SK-N-SH (cell line): ENCODE data around the gene TTC9C. TPM values are rescaled to one million over a fixed set of nuclear protein-coding genes. Genes with fewer than 3 reads are reported as not detected.

Experiments
- CTCF ChIA-PET: fragments of 300-600, 350-600 bp; formaldehyde crosslinking; extraction: SDS; loops from one replicate; lab custom pipeline; 2021; lab: Yijun Ruan, JAX
- POLR2A ChIA-PET: fragments of 350-600 bp; sonication (Branson Sonifier 250); formaldehyde crosslinking; extraction: SDS; loops from one replicate; lab custom pipeline; 2020; ENCODE audit warnings: antibody characterized with exemption, inconsistent platforms; lab: Yijun Ruan, JAX
- DNase-seq: peaks from one replicate; pipeline ENCODE4 v3.0.0; 2012
- H2AFZ ChIP-seq: fragments of 200-600 bp; sonication (generic); 2 replicates; pipeline ENCODE4 v1.8.1; 2016; ENCODE audit warnings: antibody characterized with exemption, mild to moderate bottlenecking, low read depth
- H3F3A ChIP-seq: fragments of 200-600 bp; sonication (generic); replicated peaks from 2 replicates; pipeline ENCODE3; 2016; ENCODE audit warnings: antibody characterized with exemption, mild to moderate bottlenecking; ENCODE audit not compliant: insufficient read depth
- H3K27ac ChIP-seq, 2 experiments: fragments of 200-500 bp in 1 of 2; fragments of 200-600 bp in 1 of 2; sonication (Bioruptor generic) in 1 of 2; sonication (generic), shearing (Covaris generic) in 1 of 2; 2 replicates each; pipeline versions ENCODE4 v1.5.1 to v1.6.1; 2014 to 2016; ENCODE audit warnings: low read depth in 2 of 2, inconsistent platforms in 1 of 2, low read length in 1 of 2, mild to moderate bottlenecking in 1 of 2, mixed read lengths in 1 of 2
- H3K27me3 ChIP-seq: fragments of 200-600 bp; sonication (generic), shearing (Covaris generic); 2 replicates; pipeline ENCODE4 v1.6.1; 2016; ENCODE audit warnings: mixed run types; ENCODE audit not compliant: insufficient read depth
- H3K36me3 ChIP-seq, 2 experiments: fragments of 200-500 bp in 1 of 2; fragments of 200-600 bp in 1 of 2; sonication (Bioruptor generic) in 1 of 2; sonication (generic) in 1 of 2; replicated peaks in 1 of 2; 2 replicates each; pipeline versions ENCODE3 to v1.5.1; 2014 to 2016; ENCODE audit warnings: low read length in 1 of 2, mild to moderate bottlenecking in 1 of 2; ENCODE audit not compliant: insufficient read depth in 2 of 2, control insufficient read depth in 1 of 2
- H3K4me1 ChIP-seq, 2 experiments: fragments of 200-500 bp in 1 of 2; fragments of 200-600 bp in 1 of 2; sonication (Bioruptor generic) in 1 of 2; sonication (generic), shearing (Covaris generic) in 1 of 2; 2 replicates each; pipeline versions ENCODE4 v1.5.1 to v1.6.1; 2014 to 2016; ENCODE audit warnings: low read depth in 1 of 2, low read length in 1 of 2, mixed run types in 1 of 2; ENCODE audit not compliant: insufficient read depth in 2 of 2, control insufficient read depth in 1 of 2
- H3K4me2 ChIP-seq: fragments of 200-600 bp; sonication (generic), shearing (Covaris generic); 2 replicates; pipeline ENCODE4 v1.6.1; 2017; ENCODE audit warnings: mixed run types
- H3K4me3 ChIP-seq, 2 experiments: fragments of 200-500 bp in 1 of 2; fragments of 200-600 bp in 1 of 2; sonication (Bioruptor generic) in 1 of 2; sonication (generic), shearing (Covaris generic) in 1 of 2; 2 replicates each; pipeline versions ENCODE4 v1.5.1 to v1.8.1; 2014 to 2016; ENCODE audit warnings: low read depth in 2 of 2, inconsistent platforms in 1 of 2, low read length in 1 of 2, mild to moderate bottlenecking in 1 of 2, mixed read lengths in 1 of 2, moderate library complexity in 1 of 2
- H3K79me2 ChIP-seq: fragments of 200-600 bp; sonication (generic); 2 replicates; pipeline ENCODE4 v1.8.1; 2017; ENCODE audit warnings: mild to moderate bottlenecking; ENCODE audit not compliant: insufficient read depth
- H3K9ac ChIP-seq: fragments of 200-600 bp; sonication (generic); 2 replicates; pipeline ENCODE4 v1.6.1; 2017; ENCODE audit warnings: mixed run types
- H3K9me2 ChIP-seq: fragments of 200-600 bp; sonication (generic); 2 replicates; pipeline ENCODE4 v1.6.1; 2017; ENCODE audit warnings: mixed run types
- H3K9me3 ChIP-seq: fragments of 200-600 bp; sonication (generic); 2 replicates; pipeline ENCODE4 v1.6.1; 2017; ENCODE audit warnings: mixed run types, mild to moderate bottlenecking, moderate library complexity
- H4K20me1 ChIP-seq: fragments of 200-600 bp; sonication (generic); 2 replicates; pipeline ENCODE4 v1.6.1; 2017; ENCODE audit warnings: mild to moderate bottlenecking, mixed run types; ENCODE audit not compliant: insufficient read depth
- EP300 ChIP-seq, 2 experiments: IDR thresholded peaks; 2 replicates each; pipeline versions ENCODE4 v1.4.0 to v1.6.1; 2012; ENCODE audit warnings: borderline replicate concordance in 1 of 2, low read depth in 1 of 2, low read length in 1 of 2
- FOXJ3 ChIP-seq: sonication (generic); formaldehyde crosslinking; IDR thresholded peaks from 2 replicates; pipeline ENCODE4 v1.5.1; 2020; ENCODE audit warnings: mild to moderate bottlenecking, missing genetic modification reagents
- GABPA ChIP-seq: IDR thresholded peaks from 2 replicates; pipeline ENCODE4 v1.4.0; 2012; ENCODE audit warnings: low read depth, mild to moderate bottlenecking
- JUND ChIP-seq: IDR thresholded peaks from 2 replicates; pipeline ENCODE4 v1.4.0; 2012
- NFIC ChIP-seq: IDR thresholded peaks from 2 replicates; pipeline ENCODE4 v1.4.0; 2012; ENCODE audit warnings: borderline replicate concordance
- NRF1 ChIP-seq: IDR thresholded peaks from 2 replicates; pipeline ENCODE4 v1.6.1; 2012; ENCODE audit warnings: low read depth, mild to moderate bottlenecking, low read length
- POLR2AphosphoS5 ChIP-seq: IDR thresholded peaks from 2 replicates; pipeline ENCODE4 v1.6.1; 2012; ENCODE audit warnings: low read depth, low read length
- RAD21 ChIP-seq: IDR thresholded peaks from 2 replicates; pipeline ENCODE4 v1.6.1; 2012; ENCODE audit warnings: mild to moderate bottlenecking, low read length
- SMC3 ChIP-seq: IDR thresholded peaks from 2 replicates; pipeline ENCODE4 v1.6.1; 2012; ENCODE audit warnings: low read depth, low read length, improper control_type of control experiment
- TCF12 ChIP-seq: IDR thresholded peaks from 2 replicates; pipeline ENCODE4 v1.4.0; 2012
- TEAD4 ChIP-seq: IDR thresholded peaks from 2 replicates; pipeline ENCODE4 v1.4.0; 2012; ENCODE audit warnings: mild to moderate bottlenecking, borderline replicate concordance; ENCODE audit not compliant: insufficient read depth
- ZBTB33 ChIP-seq: IDR thresholded peaks from 2 replicates; pipeline ENCODE4 v1.4.0; 2012; ENCODE audit warnings: low read depth, borderline replicate concordance
- WGBS: methylation state at CpG from one replicate; pipeline ENCODE4 v1.1.6; 2017; ENCODE audit warnings: low lambda C conversion rate; 5-methylcytosine and 5-hydroxymethylcytosine counted together
- polyA plus RNA-seq, 3 experiments: library from polyadenylated mRNA; depleted of rRNA; stranded (reverse); fragments of >200 nt; gene quantifications; 2 replicates each; pipeline ENCODE4 v1.2.3, GENCODE V29; 2012
- TF ChIP-seq, protein P1 (sequence below): IDR thresholded peaks from 2 replicates; pipeline ENCODE4 v1.4.0; 2012; ENCODE audit warnings: low read depth
- TF ChIP-seq, protein P2 (sequence below): fragments of 150-350 bp; IDR thresholded peaks from 2 replicates; pipeline ENCODE4 v1.6.1; 2017; ENCODE audit warnings: antibody characterized with exemption, low read length, low read depth, borderline replicate concordance
- TF ChIP-seq, protein P3 (sequence below): IDR thresholded peaks from 2 replicates; pipeline ENCODE4 v1.4.0; 2012; ENCODE audit warnings: low read depth, borderline replicate concordance

The TTC9C gene
- polyA plus RNA-seq, 1 of the 3 experiments (the other 2 are of a cell fraction): 31.3 TPM

- no peaks in the 10 kb centered on the region for H4K20me1 ChIP-seq
- H3K27me3 ChIP-seq: no peaks in the 10 kb centered on the region
- ChIA-PET POLR2A (interaction anchor here (0.7 to 2.3 kb wide), 22 partner anchors 8 to 179 kb away, joined by 3 to 33 read pairs (median 8); partner anchors contain the start of genes BSCL2, C11orf98, CSKMT and EEF1G), CTCF (interaction anchor here (0.7 to 3.3 kb wide), 9 partner anchors 9 to 328 kb away, joined by 3 to 18 read pairs (median 4); partner anchors contain the start of gene TAF6L)
- TF ChIP-seq GABPA (no peak), TCF12 (no peak), FOXJ3 (CRISPR knock-in tag) (no peak), NFIC (no peak), RAD21 (no peak), JUND (no peak), NRF1 (no peak), ZBTB33 (no peak), POLR2AphosphoS5 (no peak), EP300 (IDR thresholded peaks at IDR 0.05; ENCODE audit: borderline replicate concordance in 1 of 2, low read depth in 1 of 2, low read length in 1 of 2) (no peak), SMC3 (no peak), TEAD4 (no peak)
- TF ChIP-seq, protein P1, sequence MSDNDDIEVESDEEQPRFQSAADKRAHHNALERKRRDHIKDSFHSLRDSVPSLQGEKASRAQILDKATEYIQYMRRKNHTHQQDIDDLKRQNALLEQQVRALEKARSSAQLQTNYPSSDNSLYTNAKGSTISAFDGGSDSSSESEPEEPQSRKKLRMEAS: no peak
- TF ChIP-seq, protein P2, sequence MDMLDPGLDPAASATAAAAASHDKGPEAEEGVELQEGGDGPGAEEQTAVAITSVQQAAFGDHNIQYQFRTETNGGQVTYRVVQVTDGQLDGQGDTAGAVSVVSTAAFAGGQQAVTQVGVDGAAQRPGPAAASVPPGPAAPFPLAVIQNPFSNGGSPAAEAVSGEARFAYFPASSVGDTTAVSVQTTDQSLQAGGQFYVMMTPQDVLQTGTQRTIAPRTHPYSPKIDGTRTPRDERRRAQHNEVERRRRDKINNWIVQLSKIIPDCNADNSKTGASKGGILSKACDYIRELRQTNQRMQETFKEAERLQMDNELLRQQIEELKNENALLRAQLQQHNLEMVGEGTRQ: no peak
- TF ChIP-seq, protein P3, sequence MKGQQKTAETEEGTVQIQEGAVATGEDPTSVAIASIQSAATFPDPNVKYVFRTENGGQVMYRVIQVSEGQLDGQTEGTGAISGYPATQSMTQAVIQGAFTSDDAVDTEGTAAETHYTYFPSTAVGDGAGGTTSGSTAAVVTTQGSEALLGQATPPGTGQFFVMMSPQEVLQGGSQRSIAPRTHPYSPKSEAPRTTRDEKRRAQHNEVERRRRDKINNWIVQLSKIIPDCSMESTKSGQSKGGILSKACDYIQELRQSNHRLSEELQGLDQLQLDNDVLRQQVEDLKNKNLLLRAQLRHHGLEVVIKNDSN: no peak
- DNase-seq: no peak
- H3K79me2 ChIP-seq: peaks cover 33% of the 10 kb centered on the region; the same call in 1 of the 2 replicates
- peak overlapping the region; percentile 90 for H2AFZ ChIP-seq
- peak overlapping the region; percentile 48 to 85; a peak in 2 of 4 replicates for H3K27ac ChIP-seq
- WGBS: 85% methylated on average over 10 of the region's 15 CpGs
- peak overlapping the region; percentile 66 to 69 for H3K4me3 ChIP-seq
- peaks cover 17% of the 10 kb centered on the region for H3F3A ChIP-seq
- H3K4me2 ChIP-seq: peak overlapping the region; percentile 73
- H3K4me1 ChIP-seq: peaks cover 6 to 11% of the 10 kb centered on the region in 2 experiments; a peak in 3 of 4 replicates
- no peaks in the 10 kb centered on the region for H3K9me2 ChIP-seq
- no peaks in the 10 kb centered on the region for H3K9me3 ChIP-seq
- H3K9ac ChIP-seq: peak overlapping the region; percentile 83
- peaks cover 0 to 7% of the 10 kb centered on the region in 2 experiments for H3K36me3 ChIP-seq
Observed at GRCh38 chr11:62752994-62753735, 24.9 kb downstream of the TTC9C start.
